GM12865 (cell line): ENCODE data around the gene NLRP3.
"Not testable (repeated sequence)": the region's sequence is repeated elsewhere in the genome, so short reads cannot be mapped to it uniquely, and the experiment has no call there.

ENCODE experiments used
- DNase-seq: peaks from one replicate; pipeline ENCODE4 v3.0.0; 2010; ENCODE audit warnings: low read depth
- H3K4me3 ChIP-seq: 2 replicates; pipeline ENCODE4 v1.5.1; 2011; ENCODE audit warnings: mild to moderate bottlenecking, low read depth, low read length, control low read depth
- CTCF ChIP-seq: IDR thresholded peaks from 2 replicates; pipeline ENCODE4 v1.5.1; 2011; ENCODE audit warnings: low read length, control low read depth, low read depth, inconsistent platforms; ENCODE audit not compliant: insufficient read depth; ENCODE audit errors: missing control alignments

NLRP3 gene

GRCh38 chr1:247386217-247386616 is 29.8 kb upstream of the NLRP3 start:
- H3K4me3 ChIP-seq, result no peak overlapping the region
- TF ChIP-seq CTCF, result no peak
- DNase-seq, result peak; percentile 62

GRCh38 chr1:247386687-247387086 is 29.3 kb upstream of the NLRP3 start:
- no peak for DNase-seq
- no peak overlapping the region for H3K4me3 ChIP-seq
- TF ChIP-seq CTCF, result no peak

GRCh38 chr1:247387096-247387495 is 28.9 kb upstream of the NLRP3 start:
- no peak for DNase-seq
- H3K4me3 ChIP-seq, result no peak overlapping the region
- TF ChIP-seq CTCF, result no peak

- DNase-seq, result no peak
- no peak overlapping the region for H3K4me3 ChIP-seq
- no peak for TF ChIP-seq CTCF
Observed at GRCh38 chr1:247387565-247387964, 28.4 kb upstream of the NLRP3 start.

GRCh38 chr1:247390116-247390791 is 25.7 kb upstream of the NLRP3 start:
- peak; percentile 87 for TF ChIP-seq CTCF
- peak; percentile 98 for DNase-seq
- no peak overlapping the region for H3K4me3 ChIP-seq

GRCh38 chr1:247390996-247391395 is 25.0 kb upstream of the NLRP3 start:
- H3K4me3 ChIP-seq, result no peak overlapping the region
- TF ChIP-seq CTCF, result no peak
- DNase-seq, result no peak

GRCh38 chr1:247392088-247392487 is 23.9 kb upstream of the NLRP3 start:
- TF ChIP-seq CTCF, result no peak
- no peak overlapping the region for H3K4me3 ChIP-seq
- no peak for DNase-seq

GRCh38 chr1:247395075-247395474 is 20.9 kb upstream of the NLRP3 start:
- not testable (repeated sequence) for H3K4me3 ChIP-seq, DNase-seq
